GM19467 (cell line): ENCODE data around the gene PARL.
"Not testable (repeated sequence)": the region's sequence is repeated elsewhere in the genome, so short reads cannot be mapped to it uniquely, and the experiment has no call there.

Experiments used
- ATAC-seq: cut with Tn5 transposase; IDR thresholded peaks from one replicate; pipeline ENCODE4 v1.9.1; 2021; ENCODE audit warnings: mild to moderate bottlenecking, moderate library complexity; ENCODE audit not compliant: unreplicated experiment

The PARL gene

GRCh38 chr3:183792976-183793375, 91.7 kb downstream of the PARL start:
- no peak for ATAC-seq

- ATAC-seq, result no peak
These were observed 94.0 kb downstream of the PARL start for GRCh38 chr3:183790700-183791099.

GRCh38 chr3:183789826-183790225, 94.9 kb downstream of the PARL start:
- no peak for ATAC-seq

- ATAC-seq, result not testable (repeated sequence)
These were observed 100.2 kb downstream of the PARL start for GRCh38 chr3:183784503-183784902.

GRCh38 chr3:183782576-183783276, 102.0 kb downstream of the PARL start:
- no peak for ATAC-seq

- no peak for ATAC-seq
These were observed 103.4 kb downstream of the PARL start for GRCh38 chr3:183781246-183781645.

- no peak for ATAC-seq
These were observed 104.7 kb downstream of the PARL start for GRCh38 chr3:183779896-183780465.
